Stimulated activated CD8-positive, alpha-beta memory T cell treated with anti-CD3 and anti-CD28 coated beads, Interleukin-4, amount 100 ng/mL, for 48 hours (primary cell): ENCODE measurements around the gene MARVELD1.

Experiments used
- DNase-seq: peaks from one replicate; pipeline ENCODE4 v3.0.0-alpha.2; 2020

Gene MARVELD1

GRCh38 chr10:97759946-97760345 lies 46.4 kb downstream of the MARVELD1 start:
- DNase-seq: no peak

GRCh38 chr10:97760461-97761257 lies 47.1 kb downstream of the MARVELD1 start:
- DNase-seq: no peak

- DNase-seq: no peak
These were observed 47.9 kb downstream of the MARVELD1 start for GRCh38 chr10:97761331-97761865.

- DNase-seq: no peak
These were observed 48.5 kb downstream of the MARVELD1 start for GRCh38 chr10:97762056-97762455.

- no peak for DNase-seq
These were observed 49.3 kb downstream of the MARVELD1 start for GRCh38 chr10:97762816-97763215.

GRCh38 chr10:97763411-97763810 lies 49.9 kb downstream of the MARVELD1 start:
- no peak for DNase-seq

- no peak for DNase-seq
These were observed 50.4 kb downstream of the MARVELD1 start for GRCh38 chr10:97763947-97764346.

- DNase-seq: no peak
These were observed 51.0 kb downstream of the MARVELD1 start for GRCh38 chr10:97764519-97764931.

- no peak for DNase-seq
These were observed 51.7 kb downstream of the MARVELD1 start for GRCh38 chr10:97765201-97765600.

- DNase-seq: no peak
These were observed 52.7 kb downstream of the MARVELD1 start for GRCh38 chr10:97766106-97766810.

GRCh38 chr10:97766996-97767924 lies 53.7 kb downstream of the MARVELD1 start:
- no peak for DNase-seq
